NK-92 treated with Interleukin-12 subunit alpha and Interleukin-12 subunit beta, amount 100 ng/mL, for 24 hours (cell line): ENCODE results near the gene PLA2G5.
"Not testable (repeated sequence)": the region's sequence is repeated elsewhere in the genome, so short reads cannot be mapped to it uniquely, and the experiment has no call there.

Source experiments
- DNase-seq: peaks from one replicate; lab custom pipeline; 2025; lab: John Stamatoyannopoulos, UW

Gene PLA2G5, protein sequence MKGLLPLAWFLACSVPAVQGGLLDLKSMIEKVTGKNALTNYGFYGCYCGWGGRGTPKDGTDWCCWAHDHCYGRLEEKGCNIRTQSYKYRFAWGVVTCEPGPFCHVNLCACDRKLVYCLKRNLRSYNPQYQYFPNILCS

DNA sequence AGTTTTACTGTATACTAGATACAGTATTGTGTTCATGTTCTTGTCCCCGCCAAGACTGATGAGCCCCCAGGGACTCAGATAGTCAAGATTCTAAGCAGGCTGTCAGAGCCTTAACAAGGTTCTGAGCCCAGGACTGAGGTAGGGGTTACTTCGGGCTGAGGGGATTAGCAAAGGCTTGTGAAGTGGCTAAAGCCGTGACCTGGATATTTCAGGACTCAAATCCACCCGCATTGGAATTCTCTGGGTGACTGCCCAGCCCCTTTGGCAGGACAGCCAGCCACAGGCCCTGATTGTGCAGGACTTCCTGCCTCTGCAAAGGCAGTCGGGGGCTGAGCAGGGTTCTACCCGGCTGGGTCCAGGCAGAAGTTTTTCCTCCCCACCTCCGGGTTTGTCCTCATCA lies at the start of gene PLA2G5:
Gene PLA2G5, plus strand, starts transcription at position 321 of the 400 bp plus-strand sequence. CDS start 14,637 bp downstream, outside the sequence.
- DNase-seq: no peak

DNA sequence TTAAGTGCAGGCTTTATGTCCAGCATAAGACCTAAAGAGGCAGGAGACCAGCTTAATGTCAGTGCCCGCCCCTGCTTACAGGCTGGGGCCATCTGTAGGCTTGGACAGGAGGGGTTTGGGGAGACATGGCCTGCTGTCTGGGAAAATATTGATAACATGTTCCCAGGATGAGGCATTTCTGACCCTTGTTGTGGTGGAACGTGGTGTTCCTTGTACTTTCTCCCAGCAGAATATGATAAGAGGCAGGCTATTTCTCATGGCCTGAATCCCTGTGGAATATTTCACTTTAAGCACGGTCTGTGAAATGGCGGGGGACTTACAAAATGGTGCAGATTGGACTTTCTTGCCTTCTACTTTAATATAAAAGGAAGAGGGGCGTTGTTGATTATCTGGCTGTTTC lies 41.9 kb upstream of the PLA2G5 start:
- DNase-seq: no peak

DNA sequence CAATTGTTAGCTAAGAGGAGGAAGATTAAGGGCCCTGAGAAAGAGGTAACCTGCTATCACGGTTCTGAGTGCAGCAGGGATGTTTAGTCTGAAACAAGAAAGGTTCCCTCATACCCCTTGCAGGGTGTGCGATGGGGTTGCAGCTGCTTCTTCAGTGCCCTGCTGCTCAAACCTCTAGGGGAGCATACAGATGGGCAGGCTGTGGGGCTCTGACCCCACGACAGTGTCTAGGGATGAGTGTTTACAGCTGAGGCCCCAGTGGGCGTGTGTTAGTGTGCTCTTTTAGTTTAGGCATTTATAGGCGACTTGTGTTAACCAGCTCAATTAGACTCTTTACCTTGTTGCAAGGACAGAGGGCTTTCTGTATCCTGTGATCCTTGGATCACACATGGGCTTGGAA lies 41.3 kb upstream of the PLA2G5 start:
- no peak for DNase-seq

DNA sequence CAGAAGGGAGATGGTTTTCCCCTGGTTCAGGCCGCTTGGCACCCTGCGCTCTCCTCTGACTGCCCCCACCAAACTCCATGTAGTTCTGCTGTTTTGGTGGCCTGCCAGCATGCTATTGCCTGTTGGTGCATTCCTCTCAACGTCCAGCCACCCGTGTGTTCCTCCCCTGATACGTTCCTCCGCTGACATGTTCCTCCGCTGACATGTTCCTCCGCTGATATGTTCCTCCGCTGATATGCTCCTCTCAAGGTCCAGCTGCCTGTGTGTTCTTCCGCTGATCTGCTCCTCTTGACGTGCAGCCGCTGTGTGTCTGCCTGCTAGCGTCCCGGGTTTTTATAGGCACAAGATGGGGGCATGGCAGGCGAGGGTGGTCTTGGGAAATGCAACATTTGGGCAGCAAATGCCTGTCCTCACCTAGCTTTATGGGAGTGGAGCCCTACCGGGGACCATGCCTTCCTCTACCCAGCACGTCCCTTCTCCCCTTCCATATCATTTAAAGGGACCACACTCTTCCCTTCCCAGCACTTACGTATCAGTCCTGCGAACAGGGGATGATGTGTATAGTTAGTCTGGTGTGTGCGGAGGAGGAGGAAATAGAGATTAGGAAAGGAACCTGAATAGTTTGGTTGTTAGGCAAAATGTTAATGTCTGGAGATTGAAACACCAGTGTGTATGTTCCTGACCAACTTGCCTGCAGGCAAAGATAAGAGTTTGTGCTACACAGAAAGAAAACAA lies 40.6 kb upstream of the PLA2G5 start:
- no peak for DNase-seq

DNA sequence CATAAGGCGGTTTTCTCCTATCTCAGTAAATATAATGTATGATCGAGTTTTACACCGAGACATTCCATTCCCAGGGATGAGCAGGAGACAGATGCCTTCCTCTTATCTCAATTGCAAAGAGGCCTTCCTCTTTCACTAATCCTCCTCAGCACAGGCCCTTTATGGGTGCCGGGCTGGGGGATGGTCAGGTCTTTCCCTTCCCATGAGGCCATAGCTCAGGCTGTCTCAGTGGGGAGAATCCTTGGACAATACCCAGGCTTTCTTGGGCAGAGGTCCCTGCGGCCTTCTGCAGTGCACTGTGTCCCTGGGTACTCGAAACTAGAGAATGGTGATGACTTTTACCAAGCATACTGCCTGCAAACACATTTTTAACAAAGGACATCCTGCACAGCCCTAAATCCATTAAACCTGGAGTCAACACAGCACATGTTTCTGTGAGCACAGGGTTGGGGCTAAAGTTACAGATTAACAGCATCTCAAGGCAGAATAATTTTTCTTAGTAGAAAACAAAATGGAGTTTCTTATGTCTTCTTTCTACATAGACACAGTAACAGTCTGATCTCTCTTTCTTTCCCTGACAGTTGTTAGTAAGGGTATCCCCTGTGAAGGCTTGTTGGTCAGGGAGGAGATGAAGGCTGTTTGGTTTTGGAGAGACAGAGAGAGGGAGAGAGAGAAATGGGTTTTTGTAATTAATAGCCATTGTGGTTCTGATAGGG lies 39.4 kb upstream of the PLA2G5 start:
- not testable (repeated sequence) for DNase-seq

DNA sequence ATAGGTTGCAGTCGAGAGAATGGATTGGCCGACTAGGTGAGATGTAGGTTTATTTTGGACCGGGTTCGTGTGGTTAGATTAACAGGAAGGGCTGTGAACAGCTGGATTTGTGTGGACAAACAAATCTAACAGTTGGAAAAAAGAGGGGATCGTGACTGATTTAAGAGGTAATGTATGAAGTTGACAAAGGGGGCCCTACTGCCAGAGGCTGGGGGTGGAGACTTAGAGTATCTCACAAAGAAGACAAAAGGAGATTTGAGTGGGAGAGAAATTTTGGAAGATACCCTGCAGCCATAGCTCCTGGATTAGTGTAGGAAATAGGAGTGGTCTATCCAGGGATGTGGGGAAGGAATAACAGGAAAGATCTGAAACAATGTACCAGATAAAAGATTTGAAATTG lies 38.8 kb upstream of the PLA2G5 start:
- no peak for DNase-seq

DNA sequence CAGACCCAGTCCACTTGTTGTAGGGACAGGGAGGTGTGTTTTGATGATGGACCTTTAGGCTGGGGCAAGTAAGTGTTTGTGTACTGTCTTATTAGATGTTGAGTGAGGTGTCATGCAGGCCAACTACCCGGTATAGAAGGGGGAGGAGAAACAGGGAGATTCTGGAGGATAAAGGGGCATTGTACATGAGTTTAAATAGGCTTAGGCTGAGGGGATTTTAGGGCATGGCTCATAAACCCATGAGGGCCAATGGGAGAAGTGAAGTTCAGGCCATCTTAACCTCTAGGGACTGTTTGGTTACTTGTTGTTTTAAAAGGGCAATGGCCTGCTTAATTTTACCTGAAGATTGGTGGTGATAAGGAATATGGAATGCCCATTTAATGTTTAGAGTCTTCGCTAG lies 38.2 kb upstream of the PLA2G5 start:
- DNase-seq: no peak

DNA sequence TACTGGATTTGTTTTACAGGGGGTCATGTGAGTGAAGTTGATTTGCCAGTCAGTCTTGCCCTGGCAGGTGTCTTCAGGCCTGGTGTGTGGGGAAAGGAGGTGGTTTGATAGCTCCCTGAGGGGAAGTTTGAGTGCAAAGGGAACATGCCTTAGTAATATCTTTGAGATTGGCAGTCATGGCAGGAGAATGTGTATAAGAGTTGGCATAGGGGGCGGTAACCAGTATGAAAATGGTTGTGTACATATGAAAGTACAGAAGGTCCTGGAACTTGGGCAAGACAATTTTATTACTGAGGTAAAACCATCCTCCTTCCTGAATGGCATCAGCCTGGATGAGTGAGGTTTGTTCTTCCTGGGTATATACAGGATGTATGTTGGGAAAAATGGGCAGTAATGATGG lies 37.6 kb upstream of the PLA2G5 start:
- DNase-seq: no peak

DNA sequence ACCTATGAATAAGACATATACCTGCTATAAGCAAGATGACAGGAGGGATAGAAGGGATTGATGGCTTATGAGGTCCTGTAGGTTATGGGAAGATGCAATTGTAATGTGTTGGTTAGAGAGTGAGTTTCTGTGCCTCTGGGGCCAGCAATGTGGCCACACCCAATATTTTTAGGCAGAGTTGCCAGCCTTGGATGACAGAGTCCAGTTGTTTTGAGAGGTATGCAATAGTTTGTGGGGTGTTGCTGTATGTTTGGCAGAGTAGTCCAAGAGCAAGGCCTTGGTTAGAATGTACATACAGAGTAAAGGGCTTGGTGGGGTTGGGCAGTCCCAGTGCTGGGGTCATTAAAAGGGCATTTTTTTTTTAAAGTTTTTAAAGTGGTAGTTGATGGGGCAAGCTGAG lies 36.6 kb upstream of the PLA2G5 start:
- DNase-seq: no peak

DNA sequence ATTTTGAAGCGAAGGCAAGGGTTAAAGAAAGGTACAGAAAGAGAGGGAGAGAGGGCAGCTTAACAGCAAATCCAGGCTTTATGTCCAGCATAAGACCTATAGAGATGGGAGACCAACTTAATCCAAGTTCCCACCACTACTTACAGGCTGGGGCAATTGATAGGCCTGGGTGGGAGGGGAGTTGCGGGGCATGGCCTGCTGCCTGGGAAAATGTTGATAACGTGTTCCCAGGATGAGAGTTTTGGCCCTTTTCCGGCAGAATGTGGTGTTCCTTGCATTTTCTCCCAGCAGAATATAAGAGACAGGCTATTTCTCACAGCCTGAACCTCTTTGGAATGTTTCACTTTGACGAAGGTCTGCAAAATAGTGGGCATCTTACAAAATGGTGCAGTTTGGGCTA lies 34.9 kb upstream of the PLA2G5 start:
- no peak for DNase-seq

DNA sequence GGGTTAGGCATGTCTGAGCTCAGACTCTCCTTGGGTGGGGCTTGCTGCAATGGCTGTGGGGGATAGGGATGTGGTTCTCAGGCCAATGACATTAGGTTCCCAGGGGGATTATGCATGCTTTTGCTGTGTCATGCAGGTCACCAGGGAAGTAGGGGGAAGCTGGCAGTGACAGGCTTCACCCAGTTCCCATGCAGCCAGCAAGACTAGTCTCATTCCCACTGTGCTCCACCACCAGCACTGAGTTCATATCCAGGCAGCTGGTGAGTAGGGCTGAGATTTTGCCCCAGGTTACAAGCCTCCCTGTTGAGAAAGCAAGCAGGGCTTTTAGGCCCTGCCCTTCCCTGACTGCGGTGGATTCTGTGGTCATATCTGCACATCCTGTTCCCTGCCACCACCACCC lies 32.1 kb upstream of the PLA2G5 start:
- peak; percentile 3 for DNase-seq

DNA sequence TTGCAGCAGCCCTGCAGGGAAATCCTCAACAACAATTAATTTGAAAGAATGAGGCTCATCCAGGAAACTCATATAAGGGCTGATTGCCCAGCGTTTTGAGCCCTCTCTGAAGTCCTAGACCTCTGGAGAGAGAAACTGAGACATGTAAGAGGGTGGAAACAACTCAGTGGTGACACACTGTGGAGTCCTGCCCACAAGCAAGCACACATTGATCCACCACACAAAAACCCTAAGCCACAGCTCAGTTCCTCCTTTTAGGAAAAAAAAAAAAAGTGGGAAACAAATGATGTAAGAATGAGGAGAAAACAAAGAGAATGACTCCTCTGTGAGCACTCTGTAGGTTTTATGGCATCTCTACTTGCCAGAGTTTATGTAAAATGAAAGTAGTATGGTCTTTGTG lies 22.9 kb upstream of the PLA2G5 start:
- no peak for DNase-seq

DNA sequence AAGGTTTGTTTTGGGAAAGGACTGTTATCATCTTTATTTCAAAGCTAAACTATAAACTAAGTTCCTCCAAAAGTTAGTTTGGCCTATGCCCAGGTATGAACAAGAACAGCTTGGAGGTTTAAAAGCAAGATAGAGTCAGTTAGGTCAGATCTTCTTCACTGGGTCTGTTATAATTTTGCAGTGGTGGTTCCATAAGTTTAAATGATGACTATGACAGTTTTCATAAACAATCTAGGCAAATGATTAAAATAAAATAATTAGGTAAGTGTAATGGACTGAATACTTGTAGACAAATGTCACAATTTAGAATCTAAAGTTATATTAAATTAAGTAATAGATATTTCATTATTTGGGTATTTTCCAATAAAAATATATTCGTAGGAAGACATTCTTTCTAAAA lies 21.4 kb upstream of the PLA2G5 start:
- DNase-seq: no peak

DNA sequence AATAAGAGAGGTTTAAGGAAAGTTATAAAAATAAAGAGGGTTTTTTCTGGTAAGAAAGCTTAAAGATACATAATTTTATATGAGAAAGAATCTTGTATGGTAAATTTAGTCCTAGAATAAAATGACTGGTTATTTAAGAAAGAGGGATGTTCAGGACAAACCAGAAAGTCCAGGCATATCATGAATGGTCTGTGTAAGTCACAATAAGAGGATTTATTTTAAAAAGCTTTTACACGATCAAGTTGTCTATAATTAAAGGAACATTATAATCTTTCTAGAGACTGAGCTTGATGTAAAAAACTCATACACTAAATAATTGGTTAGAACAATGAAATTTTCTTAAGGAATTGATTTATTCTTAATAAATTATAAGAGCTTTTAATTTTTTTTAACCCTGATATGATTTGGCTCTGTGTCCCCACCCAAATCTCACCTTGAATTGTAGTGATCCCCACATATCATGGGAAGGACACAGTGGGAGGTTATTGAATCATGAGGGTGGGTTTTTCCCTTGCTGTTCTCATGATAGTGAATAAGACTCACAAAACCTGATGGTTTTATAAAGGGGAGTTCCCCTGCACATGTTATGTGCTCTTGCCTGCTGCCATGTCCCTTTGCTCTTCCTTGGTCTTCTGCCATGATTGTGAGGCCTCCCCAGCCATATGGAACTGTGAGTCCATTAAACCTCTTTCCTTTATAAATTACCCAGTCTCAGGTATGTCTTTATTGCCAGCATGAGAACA lies 20.8 kb upstream of the PLA2G5 start:
- not testable (repeated sequence) for DNase-seq

DNA sequence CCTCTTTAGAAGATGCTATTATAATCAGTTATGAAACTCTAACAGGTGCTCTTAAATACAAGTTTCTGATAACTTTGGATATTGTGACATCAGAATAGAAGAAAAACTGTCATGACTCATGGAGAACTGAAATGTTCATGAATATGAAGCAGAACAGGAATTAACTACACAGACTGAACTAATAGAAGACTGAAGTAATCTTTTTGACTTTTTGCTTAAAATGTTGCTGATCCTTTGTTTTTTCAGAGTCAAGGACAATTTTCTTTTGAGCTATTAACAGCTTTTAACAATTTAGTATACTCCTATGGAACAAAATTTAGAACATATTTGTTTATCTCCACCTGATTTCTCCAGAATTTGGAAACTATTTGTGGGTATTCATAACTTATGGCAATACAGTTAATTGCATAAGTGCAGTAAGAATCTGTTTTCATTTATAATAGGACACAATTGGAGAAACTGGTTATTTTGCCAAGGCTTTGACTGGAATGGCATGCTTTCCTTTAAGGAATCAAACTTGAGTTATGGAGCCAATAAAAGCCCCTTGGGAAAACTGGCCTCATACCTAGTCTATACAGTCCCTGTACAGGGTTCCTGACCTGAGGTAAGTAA lies 18.7 kb upstream of the PLA2G5 start:
- no peak for DNase-seq

DNA sequence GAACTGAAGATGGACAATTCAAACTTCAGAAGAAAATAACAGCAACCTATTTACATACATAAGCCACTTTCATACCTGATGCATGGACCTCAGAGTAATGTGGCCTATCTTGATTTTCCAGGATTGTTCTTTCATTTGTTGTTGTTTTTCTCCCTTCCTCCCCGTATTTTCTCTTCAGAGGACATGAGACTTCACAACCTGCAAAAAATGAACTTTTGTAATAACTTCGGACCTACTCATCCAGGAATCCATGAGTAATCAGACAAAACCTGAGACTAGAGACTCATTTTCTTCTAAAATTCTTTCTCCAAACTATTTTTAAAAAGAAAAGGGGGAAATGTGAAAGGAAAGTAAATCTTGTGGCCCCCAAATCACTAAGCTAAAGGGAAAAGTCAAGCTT lies 17.6 kb upstream of the PLA2G5 start:
- DNase-seq: no peak

DNA sequence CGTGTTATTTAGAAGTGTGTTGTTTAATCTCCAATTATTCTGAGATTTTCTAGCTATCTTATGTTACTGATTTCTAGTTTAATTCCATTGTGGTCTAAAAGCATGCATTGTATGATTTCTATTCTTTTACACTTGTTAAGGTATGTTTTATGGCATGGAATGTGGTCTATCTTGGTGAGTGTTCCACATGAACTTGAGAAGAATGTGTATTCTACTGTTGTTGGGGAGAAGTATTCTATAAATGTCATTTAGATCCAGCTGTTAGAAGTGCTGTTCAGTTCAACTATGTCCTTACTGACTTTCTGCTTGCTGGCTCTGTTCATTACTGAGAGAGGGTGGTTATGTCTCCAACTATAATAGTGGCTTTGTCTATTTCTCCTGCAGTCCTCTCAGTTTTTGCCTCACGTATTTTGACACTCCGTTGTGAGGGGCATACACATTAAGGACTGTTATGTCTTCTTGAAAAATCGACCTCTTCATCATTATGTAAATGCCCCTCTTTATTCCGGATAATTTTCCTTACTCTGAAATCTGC lies 12.0 kb upstream of the PLA2G5 start:
- DNase-seq: no peak

DNA sequence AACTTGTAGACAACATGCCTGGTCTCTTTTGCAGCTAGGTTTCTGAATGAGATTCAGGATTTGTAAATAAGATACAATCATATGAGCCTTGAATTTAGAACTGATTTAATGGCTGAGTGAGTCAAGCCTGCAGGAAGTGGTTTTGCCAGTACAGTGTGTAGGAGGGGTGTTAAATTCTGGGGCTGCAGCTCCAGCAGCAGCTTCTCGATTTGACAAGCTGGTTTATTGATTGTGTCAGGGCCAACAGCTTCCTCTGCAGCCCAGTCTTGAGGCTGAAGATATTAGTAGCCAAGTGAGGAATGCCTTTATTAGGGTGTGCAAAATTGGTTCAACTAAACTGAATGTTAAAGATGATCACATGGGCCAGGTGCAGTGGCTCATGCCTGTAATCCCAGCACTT lies 11.5 kb upstream of the PLA2G5 start:
- DNase-seq: peak; percentile 15

DNA sequence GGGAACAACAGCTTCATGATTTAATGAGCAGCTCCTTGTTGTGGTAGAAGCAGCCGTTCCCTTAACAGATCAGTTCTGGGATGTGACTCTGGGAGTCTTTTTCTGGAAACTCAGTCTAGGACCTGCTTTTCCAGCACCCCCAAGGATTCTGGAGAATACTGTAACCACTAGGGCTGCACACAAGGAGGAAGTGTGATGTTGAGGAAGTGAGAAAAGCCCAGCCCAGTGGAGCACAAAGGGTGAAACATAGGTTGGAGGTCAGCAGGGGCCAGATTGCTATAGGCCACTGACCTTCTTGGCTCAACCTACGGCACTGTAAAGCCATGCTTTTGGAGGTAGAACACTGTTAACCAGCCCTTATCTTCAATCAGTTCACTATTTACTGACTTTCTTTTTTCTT lies 10.1 kb upstream of the PLA2G5 start:
- DNase-seq: no peak

DNA sequence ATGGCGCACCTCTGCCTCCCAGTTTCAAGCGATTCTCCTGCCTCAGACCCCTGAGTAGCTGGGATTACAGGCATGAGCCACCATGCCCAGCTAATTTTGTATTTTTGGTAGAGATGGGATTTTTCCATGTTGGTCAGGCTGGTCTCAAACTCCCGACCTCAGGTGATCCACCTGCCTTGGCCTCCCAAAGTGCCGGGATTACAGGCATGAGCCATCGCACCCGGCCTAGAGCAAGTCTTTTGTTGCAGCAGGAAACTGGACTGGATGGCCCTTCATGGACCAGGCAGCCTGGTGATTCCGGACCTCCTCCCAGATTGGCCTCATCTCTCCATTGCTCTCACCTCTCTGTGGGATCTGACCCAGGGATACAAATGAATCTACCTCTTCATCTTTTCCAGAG lies 9.2 kb upstream of the PLA2G5 start:
- not testable (repeated sequence) for DNase-seq

DNA sequence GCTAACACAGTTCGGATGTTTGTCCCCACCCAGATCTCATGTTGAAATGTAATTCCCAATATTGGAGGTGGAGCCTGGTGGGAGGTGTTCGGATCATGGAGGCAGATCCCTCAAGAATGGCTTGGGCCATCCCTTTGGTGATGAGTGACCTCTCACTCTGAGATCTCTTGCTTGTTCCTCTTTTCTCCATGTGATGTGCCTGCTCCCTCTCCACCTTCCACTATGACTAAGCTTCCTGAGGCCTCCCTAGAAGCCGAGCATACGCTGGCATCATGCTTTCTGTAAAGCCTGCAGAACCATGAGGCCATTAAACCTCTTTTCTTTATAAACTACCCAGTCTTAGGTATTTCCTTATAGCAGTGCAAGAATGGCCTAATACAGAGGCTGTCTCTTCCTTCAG lies 8.1 kb upstream of the PLA2G5 start:
- DNase-seq: no peak

DNA sequence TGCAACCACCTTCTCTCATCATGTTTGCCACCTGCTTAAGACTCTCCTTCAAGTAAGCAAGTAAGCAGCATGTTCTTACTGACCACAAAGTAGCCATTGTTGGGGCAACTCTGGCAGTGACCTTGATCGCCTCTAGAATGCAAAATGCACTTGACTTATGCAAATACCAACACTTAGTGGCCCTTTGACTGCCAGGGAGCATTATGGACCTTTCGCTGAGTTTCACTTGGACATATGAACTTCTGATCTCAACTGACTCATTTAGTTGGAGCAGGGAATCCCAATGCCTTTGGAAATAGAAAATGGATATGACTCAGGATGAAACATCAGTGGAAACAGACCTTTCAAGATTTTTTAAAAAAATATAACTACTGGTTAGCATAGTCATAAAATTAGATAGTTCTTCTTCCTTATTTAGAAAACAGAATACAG lies 6.1 kb upstream of the PLA2G5 start:
- no peak for DNase-seq
